ENCODE data around the gene ATP13A2.

ATP13A2 gene, protein sequence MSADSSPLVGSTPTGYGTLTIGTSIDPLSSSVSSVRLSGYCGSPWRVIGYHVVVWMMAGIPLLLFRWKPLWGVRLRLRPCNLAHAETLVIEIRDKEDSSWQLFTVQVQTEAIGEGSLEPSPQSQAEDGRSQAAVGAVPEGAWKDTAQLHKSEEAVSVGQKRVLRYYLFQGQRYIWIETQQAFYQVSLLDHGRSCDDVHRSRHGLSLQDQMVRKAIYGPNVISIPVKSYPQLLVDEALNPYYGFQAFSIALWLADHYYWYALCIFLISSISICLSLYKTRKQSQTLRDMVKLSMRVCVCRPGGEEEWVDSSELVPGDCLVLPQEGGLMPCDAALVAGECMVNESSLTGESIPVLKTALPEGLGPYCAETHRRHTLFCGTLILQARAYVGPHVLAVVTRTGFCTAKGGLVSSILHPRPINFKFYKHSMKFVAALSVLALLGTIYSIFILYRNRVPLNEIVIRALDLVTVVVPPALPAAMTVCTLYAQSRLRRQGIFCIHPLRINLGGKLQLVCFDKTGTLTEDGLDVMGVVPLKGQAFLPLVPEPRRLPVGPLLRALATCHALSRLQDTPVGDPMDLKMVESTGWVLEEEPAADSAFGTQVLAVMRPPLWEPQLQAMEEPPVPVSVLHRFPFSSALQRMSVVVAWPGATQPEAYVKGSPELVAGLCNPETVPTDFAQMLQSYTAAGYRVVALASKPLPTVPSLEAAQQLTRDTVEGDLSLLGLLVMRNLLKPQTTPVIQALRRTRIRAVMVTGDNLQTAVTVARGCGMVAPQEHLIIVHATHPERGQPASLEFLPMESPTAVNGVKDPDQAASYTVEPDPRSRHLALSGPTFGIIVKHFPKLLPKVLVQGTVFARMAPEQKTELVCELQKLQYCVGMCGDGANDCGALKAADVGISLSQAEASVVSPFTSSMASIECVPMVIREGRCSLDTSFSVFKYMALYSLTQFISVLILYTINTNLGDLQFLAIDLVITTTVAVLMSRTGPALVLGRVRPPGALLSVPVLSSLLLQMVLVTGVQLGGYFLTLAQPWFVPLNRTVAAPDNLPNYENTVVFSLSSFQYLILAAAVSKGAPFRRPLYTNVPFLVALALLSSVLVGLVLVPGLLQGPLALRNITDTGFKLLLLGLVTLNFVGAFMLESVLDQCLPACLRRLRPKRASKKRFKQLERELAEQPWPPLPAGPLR

GRCh38 chr1:17011439-17012307 lies at the start of gene ATP13A2:
Gene ATP13A2, minus strand, starts transcription at chr1:17011928. Its CDS starts 190 bp downstream, at chr1:17011738.
- peak; percentile 85 for DNase-seq

- DNase-seq, result no peak
Measured at GRCh38 chr1:17061486-17061885, 49.8 kb upstream of the ATP13A2 start.

DNA sequence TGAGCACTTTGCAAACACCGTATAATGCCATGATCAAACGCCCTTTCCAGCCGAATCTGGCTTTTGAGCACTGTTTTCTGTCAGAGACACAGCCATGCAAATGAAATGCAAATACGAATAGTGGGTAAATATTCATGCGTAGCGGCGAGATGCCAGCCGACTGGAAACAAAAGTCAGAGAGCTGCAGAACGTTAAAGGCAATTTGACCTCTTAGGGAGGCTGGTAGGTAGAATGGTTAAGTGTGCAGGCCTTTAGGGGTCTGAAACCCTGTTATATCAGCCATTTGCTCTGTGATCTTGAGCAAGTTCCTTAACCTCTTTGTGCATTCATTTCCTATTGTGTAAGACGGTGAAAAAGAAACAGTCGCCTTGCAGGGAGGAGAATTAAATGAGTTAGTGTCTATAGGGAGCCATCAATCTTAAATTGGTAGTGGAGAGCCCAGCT lies 48.6 kb upstream of the ATP13A2 start:
- no peak for DNase-seq

- DNase-seq, result peak; percentile 80
Measured at GRCh38 chr1:17059391-17060305, 47.9 kb upstream of the ATP13A2 start.

DNA sequence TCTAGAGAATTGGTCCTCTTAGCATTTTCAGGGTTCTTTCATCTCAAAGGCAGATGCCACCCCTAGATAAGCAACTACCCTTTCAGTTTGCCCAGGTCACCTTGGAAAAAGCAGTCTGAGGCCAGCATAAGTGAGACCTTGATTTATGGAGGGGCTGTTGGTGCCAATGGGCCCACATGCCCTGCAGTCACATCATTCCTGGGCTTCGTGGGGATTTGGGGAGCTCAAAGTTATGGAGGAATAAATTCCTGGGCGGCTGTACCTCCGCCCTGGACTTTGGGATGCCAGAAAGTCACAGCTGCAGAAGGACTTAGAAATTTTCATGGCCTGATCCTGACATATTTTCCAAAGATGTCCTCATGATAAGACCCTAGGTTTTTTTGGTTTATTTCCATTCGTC lies 44.8 kb upstream of the ATP13A2 start:
- no peak for DNase-seq

DNA sequence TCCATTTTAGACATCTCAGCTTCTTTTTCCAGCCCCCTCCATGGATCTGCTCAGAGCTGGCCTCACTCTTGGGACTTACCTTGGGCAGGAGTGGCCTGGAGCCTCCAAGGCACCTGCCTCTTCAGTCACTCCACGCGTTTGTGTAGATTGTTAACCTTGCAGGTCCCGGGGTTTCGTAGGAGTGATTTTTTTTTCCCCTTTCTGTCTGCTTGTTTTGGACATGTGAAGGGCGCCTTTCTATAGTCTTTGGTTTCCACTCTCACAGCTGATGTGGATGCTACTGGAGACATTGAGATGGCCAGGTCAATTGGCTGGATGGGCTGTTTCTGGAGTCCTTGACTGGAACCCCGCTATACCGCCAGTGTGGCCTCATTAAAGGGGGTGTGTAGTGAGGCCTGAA lies 44.1 kb upstream of the ATP13A2 start:
- DNase-seq, result no peak

GRCh38 chr1:17053685-17054410 lies 42.1 kb upstream of the ATP13A2 start, which contains the start of gene SDHB:
Gene SDHB, minus strand, starts transcription at chr1:17054032. Its CDS starts 13 bp downstream, at chr1:17054019.
- peak; percentile 99 for DNase-seq

DNA sequence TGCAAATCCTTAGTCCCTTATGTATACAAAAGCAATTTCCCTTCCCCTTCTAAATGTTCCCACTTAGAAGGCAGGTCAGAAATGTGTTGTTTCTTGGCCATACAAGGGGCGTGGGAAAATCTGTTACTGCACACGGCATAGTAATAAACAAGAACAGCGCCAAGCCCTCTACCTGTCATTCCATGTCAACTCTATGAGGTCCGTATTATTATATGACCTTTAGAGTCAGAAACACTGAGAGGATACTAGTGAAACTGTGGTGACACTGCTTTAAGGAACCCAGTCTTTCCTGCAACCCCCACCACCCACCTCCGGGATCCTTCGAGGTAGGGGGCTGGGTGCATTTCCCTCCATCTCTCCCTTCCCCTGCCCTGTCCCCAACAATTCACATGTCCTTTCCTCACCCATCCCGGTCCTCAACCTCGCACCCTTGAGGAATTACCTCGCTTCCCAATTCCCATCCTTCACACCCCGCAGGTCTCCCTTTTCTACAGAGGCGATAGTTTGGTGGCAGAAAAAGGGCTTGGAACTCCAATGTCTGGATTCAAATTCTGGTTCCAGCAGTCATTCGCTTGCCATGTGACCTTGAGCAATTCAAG lies 41.5 kb upstream of the ATP13A2 start:
- no peak for DNase-seq

- no peak for DNase-seq
Measured at GRCh38 chr1:17052641-17053040, 40.9 kb upstream of the ATP13A2 start.

DNA sequence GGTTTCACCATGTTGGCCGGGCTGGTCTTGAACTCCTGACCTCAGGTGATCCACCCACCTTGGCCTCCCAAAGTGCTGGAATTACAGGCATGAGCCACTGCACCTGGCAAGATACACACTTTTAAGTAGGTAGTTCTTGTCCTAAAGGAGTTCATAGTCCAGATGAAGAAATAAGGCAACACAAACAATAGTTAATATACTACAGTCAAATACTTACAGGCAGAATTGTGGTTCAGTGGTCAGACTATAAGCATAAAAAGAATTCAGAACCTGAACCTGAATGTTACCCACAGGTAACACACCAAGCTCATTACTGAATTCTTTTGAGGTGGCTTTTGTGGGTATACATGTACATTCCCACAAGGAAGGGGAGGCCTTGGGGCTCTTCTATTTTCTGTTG lies 40.3 kb upstream of the ATP13A2 start:
- no peak for DNase-seq

GRCh38 chr1:17047924-17048323 lies 36.2 kb upstream of the ATP13A2 start:
- no peak for DNase-seq

DNA sequence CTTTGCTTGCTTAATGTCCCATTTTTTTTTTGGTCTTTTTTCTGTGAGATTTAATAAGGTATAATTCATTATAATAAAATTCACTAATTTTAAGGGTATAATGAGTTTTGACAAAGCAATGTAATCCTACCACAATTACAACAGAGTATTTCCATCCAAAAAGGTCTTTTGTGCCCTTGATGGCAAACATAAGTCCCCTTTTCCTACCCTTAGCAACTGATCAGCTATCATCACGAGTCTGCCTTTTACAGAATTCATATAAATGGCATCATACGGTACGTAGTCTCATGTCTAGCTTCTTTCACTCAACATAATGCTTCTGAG lies 34.6 kb upstream of the ATP13A2 start:
- no peak for DNase-seq

DNA sequence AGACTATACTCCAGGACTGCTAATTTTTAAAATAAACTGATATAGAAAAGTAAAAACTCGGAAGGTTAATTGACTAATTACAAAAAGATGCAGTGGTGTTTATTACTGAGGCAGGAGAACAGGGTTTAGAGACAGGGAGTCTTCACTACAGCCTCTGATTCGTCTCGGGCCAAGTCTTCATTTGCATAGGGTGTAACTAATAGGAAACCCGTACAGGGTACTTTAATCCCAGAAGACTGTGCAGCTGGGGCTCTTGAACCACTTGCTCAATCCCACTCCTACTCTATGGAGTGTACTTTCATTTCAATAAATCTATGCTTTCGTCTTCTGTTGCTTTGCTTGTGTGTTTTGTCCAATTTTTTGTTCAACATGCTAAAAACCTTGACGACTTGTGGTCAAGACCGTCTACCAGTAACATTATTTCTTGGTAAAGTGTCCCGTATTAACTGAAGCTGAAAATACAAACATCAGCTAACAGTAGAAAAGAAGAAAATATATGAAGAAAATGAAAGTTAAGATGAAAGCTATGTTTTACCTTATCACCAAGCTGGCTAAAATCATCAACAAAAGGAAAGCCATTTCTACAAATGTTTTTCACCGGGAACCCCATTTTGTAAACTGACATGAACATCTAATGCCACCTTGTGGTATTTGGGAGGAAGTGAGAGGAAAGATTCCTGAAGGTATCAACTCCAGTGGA lies 34.1 kb upstream of the ATP13A2 start:
- DNase-seq, result no peak

GRCh38 chr1:17045150-17045549 lies 33.4 kb upstream of the ATP13A2 start:
- DNase-seq, result no peak

DNA sequence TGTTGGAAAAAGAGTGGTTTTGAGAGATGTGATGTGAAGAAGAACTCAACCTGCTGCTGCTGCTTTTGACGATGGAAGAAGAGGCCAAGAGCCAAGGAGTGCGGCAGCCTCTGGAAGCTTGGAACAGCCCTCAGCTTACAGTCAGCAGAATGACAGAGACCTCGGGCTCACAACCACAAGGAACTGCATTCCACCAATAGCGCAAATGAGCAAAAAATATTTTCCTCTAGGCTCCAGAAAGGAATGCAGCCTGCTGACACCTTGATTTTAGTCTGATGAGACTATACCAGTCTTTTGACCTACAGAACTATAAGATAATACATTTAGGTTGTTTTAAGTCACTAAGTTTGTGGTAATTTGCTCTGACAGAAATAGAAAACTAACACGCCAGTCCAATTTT lies 31.9 kb upstream of the ATP13A2 start:
- DNase-seq, result no peak

DNA sequence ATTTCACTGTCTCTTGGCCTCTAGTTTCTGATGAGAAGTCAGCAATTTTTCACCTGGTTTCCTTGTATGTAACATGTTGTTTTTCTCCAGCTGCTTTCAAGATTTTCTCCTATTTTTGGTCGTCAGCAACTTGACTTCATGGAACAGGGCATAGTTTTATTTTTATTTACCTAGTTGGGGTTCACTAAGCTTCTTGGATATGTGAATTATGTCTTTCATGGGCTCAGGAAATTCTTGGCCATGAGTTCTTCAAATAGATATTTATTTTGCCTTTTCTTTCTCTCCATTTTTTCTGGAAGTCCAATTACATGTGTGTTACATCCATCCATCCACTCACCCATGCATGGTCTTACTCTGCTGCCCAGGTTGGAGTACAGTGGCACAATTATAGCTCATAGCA lies 28.4 kb upstream of the ATP13A2 start:
- no peak for DNase-seq

DNA sequence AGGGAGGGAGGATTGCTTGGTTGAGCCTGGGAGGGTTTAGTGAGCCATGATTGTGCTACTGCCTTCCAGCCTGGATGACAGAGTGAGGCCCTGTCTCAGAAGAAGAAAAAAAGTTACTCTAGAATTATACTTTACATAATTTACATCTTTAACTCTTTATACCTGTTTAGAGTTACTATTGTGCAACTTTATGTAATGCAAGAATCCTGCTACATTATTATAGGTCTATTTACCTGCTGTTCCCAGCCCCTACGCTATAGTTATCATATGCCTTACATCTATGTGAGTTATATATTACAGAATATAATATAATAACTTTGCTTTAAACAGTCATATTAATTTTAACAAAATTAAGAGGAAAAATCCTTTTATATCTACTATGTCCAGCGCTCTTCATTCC lies 27.8 kb upstream of the ATP13A2 start:
- DNase-seq, result no peak

DNA sequence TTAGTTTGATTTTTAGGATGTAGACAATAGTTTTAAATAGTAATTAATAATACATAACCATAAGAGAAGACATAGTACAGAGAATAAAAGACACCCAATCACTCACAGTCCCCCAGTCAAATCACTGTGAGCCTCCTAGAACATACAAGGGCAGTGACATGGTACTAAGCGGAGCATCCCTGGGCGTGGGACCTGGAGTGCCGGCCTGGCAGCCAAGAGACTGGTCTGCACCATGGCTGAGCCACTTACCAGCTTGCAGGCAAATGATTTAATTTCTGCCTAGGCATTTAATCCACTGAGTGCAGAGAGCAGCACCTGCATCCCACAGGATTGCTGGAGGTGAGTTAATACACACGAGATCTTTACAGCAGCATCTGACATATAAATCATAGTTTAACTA lies 21.8 kb upstream of the ATP13A2 start:
- no peak for DNase-seq

GRCh38 chr1:17032741-17033140 lies 21.0 kb upstream of the ATP13A2 start:
- no peak for DNase-seq
